SK-N-SH treated with all-trans-retinoic acid at 6 μM for 48 hours (cell line): ENCODE data around the gene SPINK9.

Source experiments
- ARNTL ChIP-seq: fragments of 450-650 bp; formaldehyde crosslinking; IDR thresholded peaks from 2 replicates; pipeline ENCODE4 v1.5.0; 2020; ENCODE audit warnings: low read depth, mild to moderate bottlenecking, moderate library complexity, borderline replicate concordance
- BACH2 ChIP-seq: fragments of 250-450 bp; sonication (Bioruptor Pico); IDR thresholded peaks from 2 replicates; pipeline ENCODE4 v1.9.0; 2021; ENCODE audit warnings: mild to moderate bottlenecking, borderline replicate concordance
- CREB5 ChIP-seq: fragments of 250-450 bp; sonication (Bioruptor Pico); IDR thresholded peaks from 2 replicates; pipeline ENCODE4 v1.5.1; 2020; ENCODE audit warnings: low read depth, mild to moderate bottlenecking, moderate library complexity
- PATZ1 ChIP-seq: fragments of 250-450 bp; sonication (Bioruptor Pico); IDR thresholded peaks from 2 replicates; pipeline ENCODE4 v1.8.0; 2020; ENCODE audit warnings: mild to moderate bottlenecking, moderate library complexity, borderline replicate concordance
- PPARA ChIP-seq: fragments of 250-450 bp; sonication (Bioruptor Pico); IDR thresholded peaks from 2 replicates; pipeline ENCODE4 v1.5.0; 2020; ENCODE audit warnings: mild to moderate bottlenecking, borderline replicate concordance
- RARB ChIP-seq: fragments of 250-450 bp; sonication (Bioruptor Pico); IDR thresholded peaks from 2 replicates; pipeline ENCODE4 v1.8.0; 2021; ENCODE audit warnings: mild to moderate bottlenecking, moderate library complexity
- SNAI2 ChIP-seq: fragments of 250-450 bp; sonication (Bioruptor Pico); IDR thresholded peaks from 2 replicates; pipeline ENCODE4 v1.5.0; 2020; ENCODE audit warnings: mild to moderate bottlenecking, moderate library complexity
- ZFP3 ChIP-seq: fragments of 250-450 bp; sonication (Bioruptor Pico); IDR thresholded peaks from 2 replicates; pipeline ENCODE4 v1.5.0; 2020; ENCODE audit warnings: mild to moderate bottlenecking, moderate library complexity
- ZFP30 ChIP-seq: fragments of 450-650 bp; formaldehyde crosslinking; IDR thresholded peaks from 2 replicates; pipeline ENCODE4 v1.5.0; 2022; ENCODE audit warnings: mild to moderate bottlenecking, moderate library complexity

- no peak for TF ChIP-seq PPARA (CRISPR knock-in tag)
- TF ChIP-seq PATZ1 (CRISPR knock-in tag) = no peak
- TF ChIP-seq ZFP30 (CRISPR knock-in tag) = no peak
- no peak for TF ChIP-seq ARNTL (CRISPR knock-in tag)
- no peak for TF ChIP-seq RARB (CRISPR knock-in tag)
- no peak for TF ChIP-seq SNAI2 (CRISPR knock-in tag)
- TF ChIP-seq BACH2 (CRISPR knock-in tag) = no peak
- TF ChIP-seq ZFP3 = no peak
- TF ChIP-seq CREB5 (CRISPR knock-in tag) = no peak
Measured at GRCh38 chr5:148336704-148337435, 1.5 kb downstream of the SPINK9 start.
